BJ (cell line): Measurements from ENCODE around the gene PLEKHD1. TPM values are rescaled to one million over a fixed set of nuclear protein-coding genes. Genes with fewer than 3 reads are reported as not detected.

Experiments
- CTCF ChIA-PET: fragments of 350-600 bp; formaldehyde crosslinking; extraction: SDS; loops from one replicate; lab custom pipeline; 2021; ENCODE audit warnings: antibody characterized with exemption, inconsistent platforms; lab: Yijun Ruan, JAX
- POLR2A ChIA-PET: fragments of 300-600 bp; sonication (Branson Sonifier 250); formaldehyde crosslinking; extraction: SDS; loops from one replicate; lab custom pipeline; 2021; ENCODE audit warnings: antibody characterized with exemption; lab: Charles Lee
- DNase-seq: peaks from one replicate; pipeline ENCODE4 v3.0.0-alpha.2; 2011; ENCODE audit warnings: low read depth
- H3K27me3 ChIP-seq: 2 replicates; pipeline ENCODE4 v1.6.0; 2011; ENCODE audit warnings: low read length; ENCODE audit not compliant: control insufficient read depth, insufficient read depth
- H3K36me3 ChIP-seq: 2 replicates; pipeline ENCODE4 v1.5.1; 2011; ENCODE audit warnings: low read length; ENCODE audit not compliant: control insufficient read depth, insufficient read depth
- H3K4me3 ChIP-seq: 2 replicates; pipeline ENCODE4 v1.5.1; 2011; ENCODE audit warnings: low read depth, mild to moderate bottlenecking, control low read depth, low read length
- polyA plus RNA-seq: library from polyadenylated mRNA; depleted of rRNA; stranded (reverse); fragments of >200 nt; gene quantifications from 2 replicates; pipeline ENCODE4 v1.2.3, GENCODE V29; 2011; rRNA removed
- TF ChIP-seq, protein P1 (sequence below): IDR thresholded peaks from 2 replicates; pipeline ENCODE4 v1.5.1; 2011; ENCODE audit warnings: low read depth, mild to moderate bottlenecking, control low read depth, inconsistent platforms, low read length, moderate library complexity; ENCODE audit not compliant: insufficient read depth

PLEKHD1 gene
- polyA plus RNA-seq, 1 experiment: 0.01 TPM

DNA sequence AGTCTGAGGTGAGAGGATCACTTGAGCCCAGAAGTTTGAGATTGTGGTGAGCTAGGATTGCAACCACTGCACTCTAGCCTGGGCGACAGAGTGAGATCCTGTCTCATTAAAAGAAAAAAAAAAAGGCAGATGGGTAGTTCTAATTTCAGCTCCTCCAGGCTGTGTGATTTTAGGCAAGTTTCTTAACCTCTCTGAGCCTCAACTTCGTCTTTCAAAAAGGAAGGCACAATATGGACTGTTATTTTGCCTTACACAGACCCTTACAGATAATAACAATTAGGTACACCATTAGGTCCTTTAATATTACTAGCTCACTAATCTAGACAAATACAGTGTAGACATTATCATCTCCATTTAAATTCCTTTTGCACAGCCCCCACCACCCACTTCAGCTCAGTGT, 94.9 kb downstream of the PLEKHD1 start:
- Histone ChIP-seq H3K27me3 (peaks cover 15% of the 10 kb centered on the region), H3K36me3 (no peaks in the 10 kb centered on the region), H3K4me3 (no peak overlapping the region)
- ChIA-PET POLR2A (no interaction called here), CTCF (interaction anchor here (0.6 to 3.2 kb wide), 16 partner anchors 8 to 449 kb away, joined by 3 to 19 read pairs (median 4); no protein-coding TSS in a partner anchor)
- TF ChIP-seq, protein P1, sequence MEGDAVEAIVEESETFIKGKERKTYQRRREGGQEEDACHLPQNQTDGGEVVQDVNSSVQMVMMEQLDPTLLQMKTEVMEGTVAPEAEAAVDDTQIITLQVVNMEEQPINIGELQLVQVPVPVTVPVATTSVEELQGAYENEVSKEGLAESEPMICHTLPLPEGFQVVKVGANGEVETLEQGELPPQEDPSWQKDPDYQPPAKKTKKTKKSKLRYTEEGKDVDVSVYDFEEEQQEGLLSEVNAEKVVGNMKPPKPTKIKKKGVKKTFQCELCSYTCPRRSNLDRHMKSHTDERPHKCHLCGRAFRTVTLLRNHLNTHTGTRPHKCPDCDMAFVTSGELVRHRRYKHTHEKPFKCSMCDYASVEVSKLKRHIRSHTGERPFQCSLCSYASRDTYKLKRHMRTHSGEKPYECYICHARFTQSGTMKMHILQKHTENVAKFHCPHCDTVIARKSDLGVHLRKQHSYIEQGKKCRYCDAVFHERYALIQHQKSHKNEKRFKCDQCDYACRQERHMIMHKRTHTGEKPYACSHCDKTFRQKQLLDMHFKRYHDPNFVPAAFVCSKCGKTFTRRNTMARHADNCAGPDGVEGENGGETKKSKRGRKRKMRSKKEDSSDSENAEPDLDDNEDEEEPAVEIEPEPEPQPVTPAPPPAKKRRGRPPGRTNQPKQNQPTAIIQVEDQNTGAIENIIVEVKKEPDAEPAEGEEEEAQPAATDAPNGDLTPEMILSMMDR: no peak
- DNase-seq: no peak

- Histone ChIP-seq H3K36me3 (no peaks in the 10 kb centered on the region), H3K27me3 (peaks cover 14% of the 10 kb centered on the region), H3K4me3 (no peak overlapping the region)
- CTCF ChIA-PET: interaction anchor here (0.6 to 3.2 kb wide), 17 partner anchors 9 to 448 kb away, joined by 3 to 19 read pairs (median 4); no protein-coding TSS in a partner anchor
- POLR2A ChIA-PET: no interaction called here
- TF ChIP-seq, protein P1: peak; percentile 64
- DNase-seq: no peak
These were observed 95.6 kb downstream of the PLEKHD1 start for GRCh38 chr14:69580009-69580577.

Other genes with a start within 250 kb of the PLEKHD1 start
- 1.4 and 1.7 TPM in 2 replicates for gene GALNT16, start 224.6 kb upstream of the PLEKHD1 start, polyA plus RNA-seq
- 43.1 and 109 TPM in 2 replicates for gene ERH, start 86.4 kb upstream of the PLEKHD1 start, polyA plus RNA-seq
- 70.3 and 86.3 TPM in 2 replicates for gene SLC39A9, start 86.0 kb upstream of the PLEKHD1 start, polyA plus RNA-seq
- not detected in 2 replicates for gene CCDC177, start 90.1 kb downstream of the PLEKHD1 start, polyA plus RNA-seq
- 15.9 and 20.3 TPM in 2 replicates for gene SUSD6, start 126.9 kb downstream of the PLEKHD1 start, polyA plus RNA-seq